WTC11 (cell line): ENCODE measurements around the gene PDSS1. TPM values are rescaled to one million over a fixed set of nuclear protein-coding genes. Genes with fewer than 3 reads are reported as not detected.

Experiments
- ATAC-seq: fragments of 200-7000 bp; cut with Tn5 transposase; 2 replicates; pipeline ENCODE4 v1.10.0; 2021; ENCODE audit warnings: mild to moderate bottlenecking, moderate library complexity
- CTCF ChIA-PET: fragments of 300-600 bp; sonication (Branson Sonifier 250); formaldehyde crosslinking; loops from one replicate; lab custom pipeline; 2021; ENCODE audit warnings: antibody characterized with exemption; lab: Charles Lee
- POLR2A ChIA-PET: fragments of 350-600 bp; sonication (Branson Sonifier 250); formaldehyde crosslinking; loops from one replicate; lab custom pipeline; 2021; ENCODE audit warnings: antibody characterized with exemption; lab: Charles Lee
- DNase-seq: peaks from one replicate; pipeline ENCODE4 v3.0.0; 2021; ENCODE audit warnings: low spot score
- H3K27ac Mint-ChIP-seq: 2 replicates; pipeline ENCODE4 v1.8.0; 2021; ENCODE audit warnings: mixed read lengths
- H3K27me3 Mint-ChIP-seq: 2 replicates; pipeline ENCODE4 v1.8.0; 2021; ENCODE audit warnings: low read depth, mild to moderate bottlenecking, moderate library complexity, mixed read lengths
- H3K36me3 Mint-ChIP-seq: 2 replicates; pipeline ENCODE4 v1.8.0; 2021; ENCODE audit warnings: mixed read lengths
- H3K4me1 Mint-ChIP-seq: 2 replicates; pipeline ENCODE4 v1.8.0; 2022; ENCODE audit warnings: mixed read lengths
- H3K4me3 Mint-ChIP-seq: 2 replicates; pipeline ENCODE4 v1.8.0; 2021; ENCODE audit warnings: mild to moderate bottlenecking, moderate library complexity, mixed read lengths
- H3K9me3 Mint-ChIP-seq: 2 replicates; pipeline ENCODE4 v1.8.0; 2021; ENCODE audit warnings: mixed read lengths
- E2F4 ChIP-seq: sonication (generic); formaldehyde crosslinking; IDR thresholded peaks from 2 replicates; pipeline ENCODE4 v1.8.1; 2022; ENCODE audit warnings: low read depth, mild to moderate bottlenecking, moderate library complexity, missing genetic modification reagents, borderline replicate concordance
- E2F5 ChIP-seq: sonication (generic); formaldehyde crosslinking; IDR thresholded peaks from 2 replicates; pipeline ENCODE4 v1.8.1; 2022; ENCODE audit warnings: mild to moderate bottlenecking, moderate library complexity, missing genetic modification reagents
- GRHL2 ChIP-seq: fragments of 250-450 bp; sonication (Bioruptor Pico); IDR thresholded peaks from 2 replicates; pipeline ENCODE4 v1.8.0; 2022; ENCODE audit warnings: mild to moderate bottlenecking, moderate library complexity; ENCODE audit not compliant: insufficient replicate concordance, severe bottlenecking
- HMGA2 ChIP-seq: fragments of 250-450 bp; sonication (Bioruptor Pico); IDR thresholded peaks from 2 replicates; pipeline ENCODE4 v1.4.0; 2021; ENCODE audit warnings: mild to moderate bottlenecking, moderate library complexity
- HMGXB4 ChIP-seq: sonication (generic); formaldehyde crosslinking; IDR thresholded peaks from 2 replicates; pipeline ENCODE4 v1.8.1; 2023; ENCODE audit warnings: mild to moderate bottlenecking, moderate library complexity, missing genetic modification reagents
- IRF2 ChIP-seq: sonication (generic); formaldehyde crosslinking; IDR thresholded peaks from 2 replicates; pipeline ENCODE4 v1.8.0; 2022; ENCODE audit warnings: low read depth, missing genetic modification reagents, borderline replicate concordance
- JUN ChIP-seq: sonication (generic); formaldehyde crosslinking; IDR thresholded peaks from 2 replicates; pipeline ENCODE4 v1.8.0; 2023; ENCODE audit warnings: mild to moderate bottlenecking, missing genetic modification reagents
- NR1H2 ChIP-seq: sonication (generic); formaldehyde crosslinking; IDR thresholded peaks from 2 replicates; pipeline ENCODE4 v1.9.0; 2021; ENCODE audit warnings: mild to moderate bottlenecking, moderate library complexity, missing genetic modification reagents
- NR2C2 ChIP-seq: sonication (generic); formaldehyde crosslinking; IDR thresholded peaks from 2 replicates; pipeline ENCODE4 v1.8.0; 2022; ENCODE audit warnings: mild to moderate bottlenecking, missing genetic modification reagents
- PRRX2 ChIP-seq: fragments of 250-450 bp; sonication (Bioruptor Pico); IDR thresholded peaks from 2 replicates; pipeline ENCODE4 v1.8.0; 2021; ENCODE audit warnings: mild to moderate bottlenecking
- ZBTB21 ChIP-seq: sonication (generic); formaldehyde crosslinking; IDR thresholded peaks from 2 replicates; pipeline ENCODE4 v1.8.1; 2023; ENCODE audit warnings: mild to moderate bottlenecking, missing genetic modification reagents, borderline replicate concordance
- ZNF416 ChIP-seq: fragments of 250-450 bp; sonication (Bioruptor Pico); IDR thresholded peaks from 2 replicates; pipeline ENCODE4 v1.9.0; 2021; ENCODE audit warnings: mild to moderate bottlenecking, inconsistent platforms
- ZNF423 ChIP-seq: fragments of 250-450 bp; sonication (Bioruptor Pico); IDR thresholded peaks from 2 replicates; pipeline ENCODE4 v2.1.2; 2022; ENCODE audit warnings: mild to moderate bottlenecking, moderate library complexity
- ZNF512 ChIP-seq: sonication (generic); formaldehyde crosslinking; IDR thresholded peaks from 2 replicates; pipeline ENCODE4 v1.8.1; 2022; ENCODE audit warnings: missing genetic modification reagents, borderline replicate concordance
- ZSCAN18 ChIP-seq: fragments of 250-450 bp; sonication (Bioruptor Pico); IDR thresholded peaks from 2 replicates; pipeline ENCODE4 v2.1.2; 2022; ENCODE audit warnings: mild to moderate bottlenecking, moderate library complexity
- total RNA-seq: library from RNA; stranded (reverse); gene quantifications from 3 replicates; pipeline ENCODE4 v1.2.3, GENCODE V29; 2021
- TF ChIP-seq, protein P1 (sequence below): sonication (generic); formaldehyde crosslinking; IDR thresholded peaks from 2 replicates; pipeline ENCODE4 v1.8.1; 2023; ENCODE audit warnings: mild to moderate bottlenecking, missing genetic modification reagents, moderate library complexity
- TF ChIP-seq, protein P2 (sequence below): sonication (generic); formaldehyde crosslinking; IDR thresholded peaks from 2 replicates; pipeline ENCODE4 v1.8.1; 2023; ENCODE audit warnings: mild to moderate bottlenecking, missing genetic modification reagents, borderline replicate concordance
- TF ChIP-seq, protein P3 (sequence below): sonication (generic); formaldehyde crosslinking; IDR thresholded peaks from 2 replicates; pipeline ENCODE4 v1.8.0; 2023; ENCODE audit warnings: missing genetic modification reagents
- TF ChIP-seq, protein P4 (sequence below): fragments of 250-450 bp; sonication (Bioruptor Pico); IDR thresholded peaks from 2 replicates; pipeline ENCODE4 v1.8.0; 2021; ENCODE audit warnings: mild to moderate bottlenecking

Gene PDSS1
- total RNA-seq, 1 experiment from 2014 or later: 13.6 TPM

- no peaks in the 10 kb centered on the region for H3K9me3 Mint-ChIP-seq
- no peak overlapping the region for H3K27ac Mint-ChIP-seq
- no peak for ATAC-seq
- no peaks in the 10 kb centered on the region for H3K36me3 Mint-ChIP-seq
- ChIA-PET CTCF (interaction anchor here (0.6 kb wide), 1 partner anchor 203 kb away, joined by 5 read pairs; no protein-coding TSS in a partner anchor), POLR2A (no interaction called here)
- no peak overlapping the region for H3K4me3 Mint-ChIP-seq
- TF ChIP-seq, protein P1, sequence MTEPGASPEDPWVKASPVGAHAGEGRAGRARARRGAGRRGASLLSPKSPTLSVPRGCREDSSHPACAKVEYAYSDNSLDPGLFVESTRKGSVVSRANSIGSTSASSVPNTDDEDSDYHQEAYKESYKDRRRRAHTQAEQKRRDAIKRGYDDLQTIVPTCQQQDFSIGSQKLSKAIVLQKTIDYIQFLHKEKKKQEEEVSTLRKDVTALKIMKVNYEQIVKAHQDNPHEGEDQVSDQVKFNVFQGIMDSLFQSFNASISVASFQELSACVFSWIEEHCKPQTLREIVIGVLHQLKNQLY (CRISPR knock-in tag): no peak
- TF ChIP-seq JUN (CRISPR knock-in tag) (no peak), ZNF416 (CRISPR knock-in tag) (no peak), HMGXB4 (no peak), IRF2 (CRISPR knock-in tag) (no peak), ZNF512 (CRISPR knock-in tag) (no peak), E2F4 (no peak), PRRX2 (no peak)
- TF ChIP-seq, protein P2, sequence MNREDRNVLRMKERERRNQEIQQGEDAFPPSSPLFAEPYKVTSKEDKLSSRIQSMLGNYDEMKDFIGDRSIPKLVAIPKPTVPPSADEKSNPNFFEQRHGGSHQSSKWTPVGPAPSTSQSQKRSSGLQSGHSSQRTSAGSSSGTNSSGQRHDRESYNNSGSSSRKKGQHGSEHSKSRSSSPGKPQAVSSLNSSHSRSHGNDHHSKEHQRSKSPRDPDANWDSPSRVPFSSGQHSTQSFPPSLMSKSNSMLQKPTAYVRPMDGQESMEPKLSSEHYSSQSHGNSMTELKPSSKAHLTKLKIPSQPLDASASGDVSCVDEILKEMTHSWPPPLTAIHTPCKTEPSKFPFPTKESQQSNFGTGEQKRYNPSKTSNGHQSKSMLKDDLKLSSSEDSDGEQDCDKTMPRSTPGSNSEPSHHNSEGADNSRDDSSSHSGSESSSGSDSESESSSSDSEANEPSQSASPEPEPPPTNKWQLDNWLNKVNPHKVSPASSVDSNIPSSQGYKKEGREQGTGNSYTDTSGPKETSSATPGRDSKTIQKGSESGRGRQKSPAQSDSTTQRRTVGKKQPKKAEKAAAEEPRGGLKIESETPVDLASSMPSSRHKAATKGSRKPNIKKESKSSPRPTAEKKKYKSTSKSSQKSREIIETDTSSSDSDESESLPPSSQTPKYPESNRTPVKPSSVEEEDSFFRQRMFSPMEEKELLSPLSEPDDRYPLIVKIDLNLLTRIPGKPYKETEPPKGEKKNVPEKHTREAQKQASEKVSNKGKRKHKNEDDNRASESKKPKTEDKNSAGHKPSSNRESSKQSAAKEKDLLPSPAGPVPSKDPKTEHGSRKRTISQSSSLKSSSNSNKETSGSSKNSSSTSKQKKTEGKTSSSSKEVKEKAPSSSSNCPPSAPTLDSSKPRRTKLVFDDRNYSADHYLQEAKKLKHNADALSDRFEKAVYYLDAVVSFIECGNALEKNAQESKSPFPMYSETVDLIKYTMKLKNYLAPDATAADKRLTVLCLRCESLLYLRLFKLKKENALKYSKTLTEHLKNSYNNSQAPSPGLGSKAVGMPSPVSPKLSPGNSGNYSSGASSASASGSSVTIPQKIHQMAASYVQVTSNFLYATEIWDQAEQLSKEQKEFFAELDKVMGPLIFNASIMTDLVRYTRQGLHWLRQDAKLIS (CRISPR knock-in tag): no peak
- TF ChIP-seq, protein P3, sequence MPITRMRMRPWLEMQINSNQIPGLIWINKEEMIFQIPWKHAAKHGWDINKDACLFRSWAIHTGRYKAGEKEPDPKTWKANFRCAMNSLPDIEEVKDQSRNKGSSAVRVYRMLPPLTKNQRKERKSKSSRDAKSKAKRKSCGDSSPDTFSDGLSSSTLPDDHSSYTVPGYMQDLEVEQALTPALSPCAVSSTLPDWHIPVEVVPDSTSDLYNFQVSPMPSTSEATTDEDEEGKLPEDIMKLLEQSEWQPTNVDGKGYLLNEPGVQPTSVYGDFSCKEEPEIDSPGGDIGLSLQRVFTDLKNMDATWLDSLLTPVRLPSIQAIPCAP (CRISPR knock-in tag): no peak
- DNase-seq: no peak
- no peaks in the 10 kb centered on the region for H3K4me1 Mint-ChIP-seq
- no peaks in the 10 kb centered on the region for H3K27me3 Mint-ChIP-seq
Measured at GRCh38 chr10:26679588-26679987, 17.9 kb upstream of the PDSS1 start.

- no peak overlapping the region for H3K27ac Mint-ChIP-seq
- DNase-seq (no peak), ATAC-seq (no peak)
- no peaks in the 10 kb centered on the region for H3K36me3 Mint-ChIP-seq
- no peaks in the 10 kb centered on the region for H3K27me3 Mint-ChIP-seq
- H3K9me3 Mint-ChIP-seq: no peaks in the 10 kb centered on the region
- ChIA-PET CTCF (no interaction called here), POLR2A (no interaction called here)
- no peak overlapping the region for H3K4me3 Mint-ChIP-seq
- H3K4me1 Mint-ChIP-seq: no peaks in the 10 kb centered on the region
- TF ChIP-seq NR2C2 (no peak), ZBTB21 (no peak), HMGA2 (CRISPR knock-in tag) (no peak), ZNF512 (CRISPR knock-in tag) (no peak), ZSCAN18 (no peak), E2F5 (CRISPR knock-in tag) (no peak), ZNF423 (CRISPR knock-in tag) (no peak), NR1H2 (CRISPR knock-in tag) (no peak), GRHL2 (no peak)
- TF ChIP-seq, protein P4, sequence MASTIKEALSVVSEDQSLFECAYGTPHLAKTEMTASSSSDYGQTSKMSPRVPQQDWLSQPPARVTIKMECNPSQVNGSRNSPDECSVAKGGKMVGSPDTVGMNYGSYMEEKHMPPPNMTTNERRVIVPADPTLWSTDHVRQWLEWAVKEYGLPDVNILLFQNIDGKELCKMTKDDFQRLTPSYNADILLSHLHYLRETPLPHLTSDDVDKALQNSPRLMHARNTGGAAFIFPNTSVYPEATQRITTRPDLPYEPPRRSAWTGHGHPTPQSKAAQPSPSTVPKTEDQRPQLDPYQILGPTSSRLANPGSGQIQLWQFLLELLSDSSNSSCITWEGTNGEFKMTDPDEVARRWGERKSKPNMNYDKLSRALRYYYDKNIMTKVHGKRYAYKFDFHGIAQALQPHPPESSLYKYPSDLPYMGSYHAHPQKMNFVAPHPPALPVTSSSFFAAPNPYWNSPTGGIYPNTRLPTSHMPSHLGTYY: no peak
Measured at GRCh38 chr10:26681076-26681475, 16.4 kb upstream of the PDSS1 start.
